H4 (cell line): Measurements from ENCODE around the gene PANK4. TPM values are rescaled to one million over a fixed set of nuclear protein-coding genes. Genes with fewer than 3 reads are reported as not detected.

Experiments
- DNase-seq: peaks from one replicate; pipeline ENCODE4 v3.0.0-alpha.2; 2015; ENCODE audit warnings: low spot score
- total RNA-seq: library from RNA; depleted of rRNA; stranded (reverse); fragments of >200 nt; shearing (Covaris generic); gene quantifications from 2 replicates; pipeline ENCODE4 v1.2.3, GENCODE V29; 2014

The PANK4 gene
- total RNA-seq, 1 experiment from 2014 or later, result 10.9 TPM

DNA sequence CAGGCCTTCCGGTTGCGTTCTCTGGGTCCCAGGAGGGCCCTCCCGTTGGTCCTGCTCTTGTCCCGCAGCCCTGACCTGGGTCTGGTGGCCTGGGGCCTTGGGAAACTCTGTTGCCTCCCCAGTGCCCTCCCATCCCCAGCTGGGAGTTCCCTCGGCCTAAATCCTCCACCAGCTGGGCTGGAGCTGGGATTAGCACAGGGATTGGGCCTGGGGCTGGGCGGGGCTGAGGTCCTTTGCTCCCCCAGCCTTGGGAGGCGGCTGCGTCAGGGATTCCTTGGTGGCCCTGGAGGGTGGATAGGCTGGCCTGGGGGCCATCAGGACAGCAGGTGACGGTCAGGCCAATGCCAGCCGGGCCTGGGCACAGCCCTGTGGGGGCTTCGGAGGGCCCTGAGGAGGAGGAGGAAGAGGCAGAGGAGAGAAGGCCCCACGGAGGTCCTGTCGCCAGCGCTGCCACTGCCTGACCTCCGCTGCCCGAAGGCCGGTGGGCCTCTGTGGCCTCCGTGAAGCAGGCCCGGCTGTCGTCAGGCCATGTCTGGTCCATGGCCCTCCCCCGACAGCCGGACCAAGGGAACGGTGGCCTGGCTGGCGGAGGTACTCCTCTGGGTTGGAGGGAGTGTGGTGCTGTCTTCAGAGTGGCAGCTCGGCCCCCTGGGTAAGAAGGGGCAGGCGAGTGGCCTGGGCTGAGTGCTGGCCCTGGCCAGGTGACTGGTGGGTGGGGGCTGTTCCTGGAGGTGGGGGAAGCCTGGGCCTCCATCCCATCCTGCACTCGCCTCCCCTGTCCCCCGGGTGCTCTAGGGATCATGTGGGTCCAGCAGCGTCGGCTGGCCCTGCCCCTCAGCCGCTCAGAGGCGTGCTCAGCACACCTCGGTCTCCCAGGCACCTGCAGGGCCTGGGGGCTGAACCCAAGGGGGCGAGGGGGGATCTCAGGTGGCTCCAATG lies 50.1 kb downstream of the PANK4 start, which contains the start of gene PLCH2:
Gene PLCH2 (plus strand): TSS at position 229 of the 939 bp plus-strand sequence. CDS start 300 bp downstream, at position 529.
- DNase-seq, result no peak

GRCh38 chr1:2475571-2475970 lies 50.8 kb downstream of the PANK4 start:
- DNase-seq, result no peak

- DNase-seq, result no peak
Observed at GRCh38 chr1:2474933-2475371, 51.4 kb downstream of the PANK4 start.

DNA sequence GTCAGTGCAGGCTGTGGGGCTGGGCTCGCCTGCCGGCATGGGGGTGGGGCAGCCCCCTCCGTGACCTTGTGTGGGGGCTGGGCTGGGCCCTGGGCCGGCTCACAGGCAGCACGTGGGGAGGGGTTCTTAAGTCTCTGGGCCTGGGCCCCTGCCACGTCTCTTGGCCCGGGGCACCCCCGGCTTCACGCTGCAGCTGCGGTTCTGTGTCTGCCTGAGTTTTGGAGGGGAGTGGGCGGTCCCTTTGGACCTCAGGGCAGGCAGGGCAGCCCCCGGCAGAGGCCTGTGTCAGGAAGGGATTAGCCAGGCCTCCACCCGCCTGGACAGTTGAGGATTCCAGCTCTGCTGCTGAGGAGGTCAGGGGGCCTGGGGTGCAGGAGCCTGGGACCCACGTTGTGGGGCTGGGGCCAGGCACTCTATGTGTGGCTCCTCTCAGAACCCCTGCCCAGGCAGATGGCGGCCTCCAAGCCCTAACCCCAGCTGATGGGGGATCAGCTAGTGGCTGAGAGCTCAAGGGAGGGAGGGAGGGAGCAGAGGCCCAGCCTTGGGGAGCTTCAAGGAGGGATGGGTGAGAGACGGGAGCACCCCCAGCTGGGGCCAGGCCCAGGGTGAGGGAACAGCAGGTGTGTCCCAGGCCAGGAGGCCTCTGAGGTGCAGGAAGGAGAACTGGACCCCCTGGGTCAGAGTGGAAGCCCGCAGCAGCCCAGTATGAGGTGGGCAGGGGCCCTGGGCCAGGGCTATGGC lies 52.1 kb downstream of the PANK4 start:
- no peak for DNase-seq

DNA sequence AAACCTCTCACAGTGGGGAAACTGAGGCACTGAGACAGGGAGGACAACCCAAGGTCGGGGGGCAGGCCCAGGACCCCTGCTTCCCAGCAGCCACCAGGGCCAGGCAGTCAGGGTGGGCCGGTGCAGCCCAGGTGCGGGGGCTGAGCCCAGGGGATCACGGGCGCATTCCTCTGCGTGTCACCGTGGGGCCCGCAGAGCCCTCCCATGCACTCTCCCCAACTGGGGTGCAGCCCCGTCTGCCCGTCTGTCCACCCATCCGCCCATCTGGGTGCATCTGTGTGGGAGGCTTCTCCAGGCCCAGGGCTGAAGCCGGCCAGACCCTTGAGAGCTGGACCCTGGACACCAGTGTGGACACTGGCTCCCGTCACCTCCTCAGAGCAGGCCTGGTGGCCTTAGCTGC lies 53.2 kb downstream of the PANK4 start:
- DNase-seq, result no peak

- DNase-seq, result no peak
Observed at GRCh38 chr1:2472561-2473177, 53.7 kb downstream of the PANK4 start.

DNA sequence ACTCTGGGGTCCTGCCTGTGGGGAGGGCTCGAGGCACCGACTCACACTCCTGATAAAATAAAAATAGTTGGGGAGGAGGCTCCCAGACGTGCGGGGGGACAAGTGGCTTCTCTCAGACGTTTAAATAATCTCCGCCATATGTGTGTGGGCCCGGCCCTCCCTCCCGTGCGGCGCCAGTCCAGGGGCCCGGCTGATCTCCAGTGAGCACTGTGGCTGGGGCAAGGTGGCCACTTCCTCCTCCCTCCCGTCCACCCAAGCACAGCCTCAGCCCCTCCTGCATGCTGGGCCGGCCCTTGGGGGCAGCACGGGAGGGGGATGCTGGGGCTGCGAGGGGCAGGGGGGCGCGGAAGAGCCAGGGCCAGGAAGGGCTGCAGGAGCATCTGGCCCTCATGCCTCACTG lies 54.3 kb downstream of the PANK4 start:
- no peak for DNase-seq

GRCh38 chr1:2471587-2472001 lies 54.8 kb downstream of the PANK4 start:
- no peak for DNase-seq

DNA sequence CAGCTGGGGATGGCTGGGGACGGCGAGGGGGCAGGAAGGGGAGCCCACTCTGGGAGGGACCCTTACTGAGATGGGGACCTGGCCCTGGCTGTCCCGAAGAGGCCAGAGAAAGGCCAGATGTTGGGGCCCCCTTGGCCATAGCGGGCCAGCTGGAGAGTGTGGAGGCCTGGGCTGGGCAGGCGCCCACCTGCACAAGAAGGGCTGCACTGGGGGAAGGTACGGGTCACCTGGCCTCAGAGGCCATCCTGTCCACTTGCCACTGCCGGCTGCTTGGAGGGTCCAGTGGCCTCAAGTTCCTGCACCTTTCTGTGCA lies 55.3 kb downstream of the PANK4 start:
- DNase-seq, result no peak

DNA sequence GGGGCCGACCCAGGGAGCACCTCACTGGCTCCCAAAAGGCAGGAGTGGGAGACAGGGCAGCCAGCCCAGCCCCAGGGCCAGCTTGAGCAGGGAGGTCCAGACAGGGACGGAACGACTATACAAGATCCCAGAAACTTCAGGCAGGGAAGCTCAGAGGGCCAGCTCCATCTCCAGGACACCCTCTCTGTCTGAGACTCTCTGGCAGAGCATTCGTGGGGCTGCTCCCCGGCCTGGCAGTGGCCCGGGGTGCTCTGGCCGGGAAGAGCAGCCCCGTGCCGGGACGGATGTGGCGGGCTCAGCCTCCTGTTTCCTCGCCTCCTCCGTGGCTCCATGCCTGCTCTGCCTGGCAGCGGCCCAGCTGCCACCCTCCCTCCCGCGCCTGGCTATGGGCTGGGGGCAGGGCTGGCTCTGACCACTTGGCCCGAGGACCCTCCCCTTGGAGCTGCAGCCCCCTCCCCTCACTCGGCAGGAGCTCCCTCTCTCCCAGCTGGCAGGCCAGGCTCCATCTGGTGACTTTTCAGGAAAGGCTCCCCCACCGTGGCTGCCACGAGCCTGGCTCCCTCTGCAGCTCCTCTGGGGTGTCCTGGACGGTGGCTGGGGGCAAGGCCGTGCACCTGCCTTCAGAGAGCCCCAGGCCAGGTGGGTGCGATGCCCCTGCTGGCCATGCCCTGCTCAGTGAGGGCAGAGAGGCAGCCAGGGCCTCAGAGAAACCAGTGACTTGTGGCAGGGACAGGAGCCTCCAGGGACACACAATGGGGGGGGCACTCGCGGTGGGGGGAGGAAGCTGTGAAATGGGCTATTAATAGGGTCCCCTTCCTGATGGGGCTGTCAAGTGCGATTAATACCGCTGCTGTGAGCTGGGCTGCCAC lies 55.9 kb downstream of the PANK4 start:
- no peak for DNase-seq

DNA sequence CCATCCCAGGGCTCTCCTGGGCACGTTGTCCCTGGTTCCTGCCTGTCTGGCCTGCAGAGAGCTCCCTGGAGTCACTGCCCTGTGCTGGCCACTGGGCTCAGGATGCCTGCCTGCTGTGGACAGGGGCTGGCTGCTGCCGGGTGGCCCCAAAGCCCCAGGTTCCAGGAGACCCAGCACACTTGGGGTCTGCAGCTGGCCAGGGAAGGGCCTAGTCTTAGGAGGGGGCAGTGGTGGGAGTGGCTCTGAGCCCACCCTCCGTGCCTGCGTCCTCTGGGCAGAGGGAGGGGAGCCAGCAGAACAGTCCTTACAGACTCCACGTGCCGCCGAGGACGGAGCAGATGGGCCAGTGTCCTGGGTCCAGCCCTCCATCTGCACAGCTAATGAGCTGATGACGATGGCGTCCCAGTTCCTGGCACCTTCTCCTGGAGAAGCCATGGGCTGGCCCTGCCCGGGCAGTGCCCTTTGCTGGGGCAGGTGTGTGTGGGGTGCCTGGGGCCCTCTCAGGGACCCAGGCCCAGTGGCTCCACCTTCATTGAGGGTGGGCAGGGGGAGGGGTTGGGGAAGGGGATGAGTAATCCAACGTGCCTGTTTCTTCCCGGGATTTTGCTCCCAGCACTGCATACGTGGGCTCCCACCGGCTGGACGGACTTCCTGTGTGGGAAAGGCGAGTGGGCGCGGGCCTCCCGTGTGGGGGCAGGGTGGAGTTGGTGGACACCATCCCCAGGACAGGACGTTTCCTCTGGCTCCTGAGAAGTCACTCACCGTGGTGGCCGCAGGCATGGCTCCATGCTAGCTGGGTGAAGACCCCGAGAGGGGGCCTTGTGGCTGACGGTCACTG lies 57.1 kb downstream of the PANK4 start:
- DNase-seq, result no peak

GRCh38 chr1:2468540-2468939 lies 57.9 kb downstream of the PANK4 start:
- no peak for DNase-seq

GRCh38 chr1:2468041-2468472 lies 58.3 kb downstream of the PANK4 start:
- DNase-seq, result no peak

DNA sequence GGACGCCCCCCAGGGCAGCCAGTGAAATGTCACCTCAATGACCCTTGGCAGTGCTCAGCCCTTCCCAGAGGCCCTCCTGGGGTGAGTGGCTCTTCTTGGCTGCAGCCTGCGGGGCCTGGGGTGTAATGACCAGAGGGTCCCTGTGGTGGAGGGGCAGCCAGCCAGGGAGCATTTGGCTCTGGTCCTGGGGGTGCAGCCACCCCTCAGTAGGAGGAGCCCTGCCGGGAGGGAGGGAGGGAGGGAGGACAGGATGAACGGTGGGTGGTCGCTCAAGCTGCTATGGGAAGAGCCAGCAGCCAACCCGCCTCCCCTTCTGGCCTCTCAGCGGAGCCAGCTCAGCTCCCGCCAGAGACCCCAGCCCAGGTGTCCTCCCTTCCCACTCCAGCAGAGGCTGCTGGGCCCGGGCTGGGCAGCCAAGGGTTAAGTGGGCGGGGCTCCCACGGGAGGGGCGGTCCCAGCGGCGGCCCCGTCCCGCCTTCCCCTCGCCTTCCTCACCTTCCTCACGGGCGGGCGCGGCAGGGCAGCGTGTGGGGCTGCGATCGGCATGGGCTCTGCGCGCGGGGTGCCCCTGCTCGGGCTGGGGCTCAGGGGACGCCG lies 59.3 kb downstream of the PANK4 start:
- no peak for DNase-seq

DNA sequence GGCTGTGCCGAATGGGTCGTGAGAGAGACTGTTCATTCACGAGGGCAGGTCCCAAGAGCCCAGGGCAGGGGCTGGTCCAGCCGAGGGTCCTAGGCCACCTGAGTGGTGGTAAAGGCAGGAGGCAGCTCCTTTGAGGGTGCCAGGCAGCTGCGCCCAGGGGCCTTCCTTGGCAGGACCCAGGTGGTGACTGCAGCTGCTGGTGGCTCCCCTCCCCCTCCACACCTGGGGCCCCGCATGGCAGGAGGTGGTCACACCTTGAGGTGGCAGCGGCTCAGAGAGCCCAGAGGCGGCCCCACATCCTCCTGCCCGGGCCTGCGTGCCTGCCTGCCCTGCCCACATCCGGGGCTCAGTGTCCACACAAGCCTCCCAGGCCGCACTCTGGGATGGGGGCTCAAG lies 60.1 kb downstream of the PANK4 start:
- no peak for DNase-seq

DNA sequence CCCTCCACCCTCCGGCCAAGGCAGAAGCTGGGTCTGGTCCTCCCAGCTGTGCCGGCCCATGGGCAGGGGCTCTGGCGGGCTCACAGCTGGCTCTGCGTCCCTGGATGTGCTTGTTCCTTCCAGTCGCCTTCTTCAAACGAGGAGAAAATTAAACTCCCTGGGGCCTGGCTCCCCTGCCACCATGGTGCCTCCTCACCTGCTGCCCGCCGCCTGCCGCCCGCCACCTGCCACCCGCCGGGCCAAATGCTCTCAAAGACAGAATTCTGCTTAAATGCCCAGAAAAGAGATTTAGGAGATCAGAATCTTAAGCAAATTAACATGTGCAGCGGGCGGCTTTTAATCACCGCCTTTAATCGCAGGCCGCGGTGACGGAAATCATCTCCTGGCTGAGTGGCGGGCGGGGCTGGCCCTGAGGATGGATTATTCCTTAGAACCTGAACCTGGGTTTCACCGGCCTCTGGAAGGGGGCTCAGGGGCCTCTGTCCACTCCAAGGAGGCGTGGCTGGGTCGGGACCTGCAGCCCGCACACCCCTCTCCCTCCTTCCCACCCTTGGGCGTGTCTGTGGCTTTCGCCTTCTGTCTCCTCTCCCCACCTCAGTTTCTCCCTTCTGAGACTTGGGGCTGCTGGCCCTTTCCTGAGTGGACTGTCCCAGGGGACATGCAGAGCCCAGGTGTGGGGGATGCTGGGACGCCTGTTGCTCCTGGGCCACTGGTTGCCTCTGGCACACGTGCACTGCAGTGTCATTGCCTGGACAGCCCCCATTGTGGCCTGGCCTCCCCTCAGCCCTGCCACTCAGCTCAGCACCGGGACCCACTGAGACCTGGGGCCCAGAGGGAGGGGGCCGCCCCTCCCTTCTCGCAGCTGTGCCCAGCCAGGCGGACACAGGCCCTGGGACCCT lies 60.8 kb downstream of the PANK4 start:
- DNase-seq, result no peak

DNA sequence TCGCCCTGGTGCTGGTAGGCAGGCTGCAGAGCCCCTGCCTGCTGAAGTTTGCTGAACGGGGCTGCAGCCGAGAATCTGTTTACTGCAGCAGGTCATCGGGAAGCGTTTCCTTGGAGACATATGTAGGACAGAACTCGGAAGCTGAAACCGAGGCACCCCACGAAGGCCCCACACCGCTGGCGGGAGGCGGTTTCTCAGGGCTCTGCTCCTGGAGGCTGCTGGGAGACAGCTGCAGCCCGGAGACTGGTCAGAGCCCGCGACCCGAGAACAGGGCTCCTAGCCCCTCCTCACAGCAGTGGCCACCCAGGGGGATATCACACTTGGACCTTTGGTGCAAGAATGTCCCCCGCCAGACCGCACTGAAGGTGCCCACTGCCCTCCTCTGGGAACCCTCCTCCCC lies 63.0 kb downstream of the PANK4 start:
- DNase-seq, result no peak

DNA sequence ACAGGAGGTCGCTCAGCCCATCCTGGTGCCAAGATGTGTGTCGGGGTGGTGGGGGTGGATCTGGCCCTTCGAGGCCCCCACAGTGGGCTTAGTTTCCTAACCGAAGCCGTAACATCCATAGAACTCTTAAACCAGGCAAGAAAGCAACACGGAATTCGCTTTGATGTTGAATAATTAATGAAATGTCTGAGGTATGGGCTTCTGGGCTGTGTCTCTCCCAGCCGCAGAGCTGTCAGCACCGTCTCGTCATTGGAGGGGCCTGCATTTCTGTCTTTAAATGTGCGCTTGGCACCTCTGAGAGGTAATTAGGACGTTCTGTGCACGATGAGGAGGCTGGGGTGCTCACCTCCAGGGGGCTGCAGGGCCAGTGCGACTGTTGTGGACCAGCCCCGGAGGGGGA lies 63.6 kb downstream of the PANK4 start:
- no peak for DNase-seq
